HepG2 (cell line): Measurements from ENCODE around the gene OR5M11. TPM values are rescaled to one million over a fixed set of nuclear protein-coding genes. Genes with fewer than 3 reads are reported as not detected.
"Not testable (repeated sequence)": the region's sequence is repeated elsewhere in the genome, so short reads cannot be mapped to it uniquely, and the experiment has no call there.

Experiments
- ATAC-seq: fragments of 200-7000 bp; cut with Tn5 transposase; 3 replicates; pipeline ENCODE4 v1.9.1; 2020; ENCODE audit warnings: mild to moderate bottlenecking, moderate library complexity
- BruUV-seq: library from RNA; stranded (reverse); fragments of 400-500 nt; replicated peaks from 2 replicates; lab custom pipeline; 2021; lab: Mats Ljungman, UMichigan
- CTCF ChIA-PET: fragments of 300-600 bp; formaldehyde crosslinking; extraction: SDS; loops from one replicate; lab custom pipeline; 2021; ENCODE audit warnings: low total read pairs, inconsistent platforms, low intra/inter-chr PET ratio; lab: Yijun Ruan, JAX
- POLR2A ChIA-PET: fragments of 350-600 bp; sonication (Branson Sonifier 250); formaldehyde crosslinking; loops from one replicate; lab custom pipeline; 2020; ENCODE audit warnings: antibody characterized with exemption, inconsistent platforms; lab: Yijun Ruan, JAX
- DNase-seq: peaks from one replicate; pipeline ENCODE4 v3.0.0-alpha.2; 2015; ENCODE audit warnings: low spot score
- FAIRE-seq: peaks from 3 replicates; lab custom pipeline; 2011; peaks lifted over from hg19 to GRCh38; lab: Jason Lieb, UNC
- H2AFZ ChIP-seq: one replicate; pipeline ENCODE4 v1.6.1; 2011; ENCODE audit warnings: low read length, inconsistent platforms
- H3K27ac ChIP-seq: fragments of 300-600 bp; 3 replicates; pipeline ENCODE4 v1.8.0; 2011; ENCODE audit warnings: mixed run types, mild to moderate bottlenecking, mixed read lengths, low read length, inconsistent platforms; ENCODE audit not compliant: insufficient read depth; ENCODE audit errors: extremely low read length
- H3K27me3 ChIP-seq, 2 experiments: fragments of 200-600 bp in 1 of 2; 2 replicates in 1 of 2; 3 replicates in 1 of 2; pipeline versions ENCODE4 v1.6.0 to v1.8.0; 2011; ENCODE audit warnings: low read length in 2 of 2, mild to moderate bottlenecking in 2 of 2, moderate library complexity in 2 of 2, inconsistent platforms in 1 of 2; ENCODE audit not compliant: insufficient read depth in 2 of 2, control insufficient read depth in 1 of 2
- H3K36me3 ChIP-seq, 2 experiments: fragments of 200-600 bp in 1 of 2; replicated peaks in 1 of 2; 2 replicates in 1 of 2; 3 replicates in 1 of 2; pipeline versions ENCODE4 v1.5.1 to v1.8.0; 2011; ENCODE audit warnings: low read length in 2 of 2, inconsistent platforms in 1 of 2; ENCODE audit not compliant: insufficient read depth in 2 of 2, control insufficient read depth in 1 of 2
- H3K4me1 ChIP-seq: 2 replicates; pipeline ENCODE4 v1.5.1; 2012; ENCODE audit warnings: low read length, inconsistent platforms; ENCODE audit not compliant: insufficient read depth
- H3K4me2 ChIP-seq: 2 replicates; pipeline ENCODE4 v1.6.0; 2011; ENCODE audit warnings: low read depth, low read length, inconsistent platforms
- H3K4me3 ChIP-seq, 3 experiments: fragments of 200-600 bp in 1 of 3; sonication (generic), shearing (Covaris generic) in 1 of 3; replicated peaks in 1 of 3; 2 replicates each; pipeline ENCODE4 v1.5.1; 2011 to 2016; ENCODE audit warnings: low read length in 3 of 3, inconsistent platforms in 2 of 3, low read depth in 2 of 3, mild to moderate bottlenecking in 2 of 3, control low read depth in 1 of 3, mixed read lengths in 1 of 3; ENCODE audit not compliant: insufficient read depth in 1 of 3
- H3K79me2 ChIP-seq: one replicate; pipeline ENCODE4 v1.6.1; 2011; ENCODE audit warnings: low read length, inconsistent platforms; ENCODE audit not compliant: insufficient read depth
- H3K9ac ChIP-seq: 2 replicates; pipeline ENCODE4 v1.6.0; 2011; ENCODE audit warnings: mild to moderate bottlenecking, low read depth, low read length, inconsistent platforms; ENCODE audit not compliant: insufficient read depth
- H3K9me3 ChIP-seq: 2 replicates; pipeline ENCODE4 v1.5.1; 2012; ENCODE audit warnings: mild to moderate bottlenecking, low read length
- H4K20me1 ChIP-seq: 2 replicates; pipeline ENCODE4 v1.6.0; 2011; ENCODE audit warnings: inconsistent platforms, mild to moderate bottlenecking, low read length, moderate library complexity; ENCODE audit not compliant: insufficient read depth
- CBX2 ChIP-seq, 2 experiments: fragments of 200-600 bp in 1 of 2; sonication (generic); formaldehyde crosslinking in 1 of 2; IDR thresholded peaks; 2 replicates each; pipeline versions ENCODE4 v1.7.0 to v1.8.1; 2018 to 2022; ENCODE audit warnings: low read depth in 2 of 2, low read length in 1 of 2, mild to moderate bottlenecking in 1 of 2, missing genetic modification reagents in 1 of 2
- HDAC2 ChIP-seq: sonication (generic); formaldehyde crosslinking; IDR thresholded peaks from 2 replicates; pipeline ENCODE4 v1.4.0; 2020; ENCODE audit warnings: missing genetic modification reagents
- HMGA1 ChIP-seq: sonication (generic); formaldehyde crosslinking; conservative IDR thresholded peaks from 2 replicates; pipeline ENCODE4 v1.4.0; 2020; ENCODE audit warnings: missing genetic modification reagents
- MTA3 ChIP-seq: sonication (generic); formaldehyde crosslinking; IDR thresholded peaks from 2 replicates; pipeline ENCODE4 v1.4.0; 2020; ENCODE audit warnings: missing genetic modification reagents
- NONO ChIP-seq, 2 experiments: fragments of 450-650 bp in 1 of 2; sonication (generic) in 1 of 2; formaldehyde crosslinking in 1 of 2; IDR thresholded peaks in 1 of 2; conservative IDR thresholded peaks in 1 of 2; 2 replicates each; pipeline versions ENCODE4 v1.6.1 to v1.8.0; 2017 to 2022; ENCODE audit warnings: mild to moderate bottlenecking in 1 of 2, missing genetic modification reagents in 1 of 2, moderate library complexity in 1 of 2
- U2AF1 ChIP-seq: fragments of 200-400 bp; formaldehyde crosslinking; optimal IDR thresholded peaks from 2 replicates; pipeline ENCODE3; 2017; ENCODE audit warnings: mild to moderate bottlenecking, low read depth, low read length
- ZNF761 ChIP-seq: sonication (generic); formaldehyde crosslinking; conservative IDR thresholded peaks from 2 replicates; pipeline ENCODE4 v1.4.0; 2020; ENCODE audit warnings: mild to moderate bottlenecking, missing genetic modification reagents
- ZSCAN31 ChIP-seq: sonication (generic); formaldehyde crosslinking; IDR thresholded peaks from 2 replicates; pipeline ENCODE4 v1.5.0; 2020; ENCODE audit warnings: low read depth, mild to moderate bottlenecking, missing genetic modification reagents
- WGBS: methylation state at CpG from one replicate; pipeline ENCODE4 v1.1.6; 2017; ENCODE audit warnings: low lambda C conversion rate; 5-methylcytosine and 5-hydroxymethylcytosine counted together
- in situ Hi-C: cut with HindIII; loops from 2 replicates; pipeline ENCODE4 v1.10.0; 2017; ENCODE audit warnings: low pct_unique_long_range_greater_than_20kb; ENCODE audit not compliant: extremely low pct_ligation_motif_present
- intact Hi-C: fragments of 100-400 bp; cut with micrococcal nuclease; formaldehyde crosslinking; loops from one replicate; pipeline ENCODE4 v1.10.0; 2022; ENCODE audit not compliant: unreplicated experiment
- polyA plus RNA-seq, 8 experiments: library from polyadenylated mRNA; depleted of rRNA in 3 of 8; stranded (reverse) in 7 of 8; unstranded in 1 of 8; fragments of >200 nt; fragmentation: Illumina TruSeq in 4 of 8; extraction: Trizol in 4 of 8; gene quantifications; 2 replicates each; pipeline versions ENCODE4 v1.2.1 to v1.2.3, GENCODE V29; 2011 to 2016; ENCODE audit warnings: low read depth in 4 of 8, missing spikeins in 1 of 8, mixed read lengths in 1 of 8; ENCODE audit not compliant: insufficient read depth in 1 of 8
- total RNA-seq, 5 experiments: library from RNA; depleted of rRNA; stranded (reverse); fragments of >200 nt; fragmentation: Illumina TruSeq; extraction: Trizol; gene quantifications; 2 replicates each; pipeline ENCODE4 v1.2.3, GENCODE V29; 2016; ENCODE audit warnings: low read depth in 1 of 5
- TF ChIP-seq, protein P1 (sequence below): sonication (generic); formaldehyde crosslinking; IDR thresholded peaks from 2 replicates; pipeline ENCODE4 v1.4.0; 2020; ENCODE audit warnings: missing genetic modification reagents, borderline replicate concordance
- TF ChIP-seq, protein P2 (sequence below): sonication (generic); formaldehyde crosslinking; IDR thresholded peaks from 2 replicates; pipeline ENCODE4 v1.4.0; 2020; ENCODE audit warnings: low read depth, missing genetic modification reagents

The OR5M11 gene
- total and polyA plus RNA-seq, 2 of the 13 experiments (the other 11 are each of a cell fraction or from before 2014, with no cell fraction given): not detected

DNA sequence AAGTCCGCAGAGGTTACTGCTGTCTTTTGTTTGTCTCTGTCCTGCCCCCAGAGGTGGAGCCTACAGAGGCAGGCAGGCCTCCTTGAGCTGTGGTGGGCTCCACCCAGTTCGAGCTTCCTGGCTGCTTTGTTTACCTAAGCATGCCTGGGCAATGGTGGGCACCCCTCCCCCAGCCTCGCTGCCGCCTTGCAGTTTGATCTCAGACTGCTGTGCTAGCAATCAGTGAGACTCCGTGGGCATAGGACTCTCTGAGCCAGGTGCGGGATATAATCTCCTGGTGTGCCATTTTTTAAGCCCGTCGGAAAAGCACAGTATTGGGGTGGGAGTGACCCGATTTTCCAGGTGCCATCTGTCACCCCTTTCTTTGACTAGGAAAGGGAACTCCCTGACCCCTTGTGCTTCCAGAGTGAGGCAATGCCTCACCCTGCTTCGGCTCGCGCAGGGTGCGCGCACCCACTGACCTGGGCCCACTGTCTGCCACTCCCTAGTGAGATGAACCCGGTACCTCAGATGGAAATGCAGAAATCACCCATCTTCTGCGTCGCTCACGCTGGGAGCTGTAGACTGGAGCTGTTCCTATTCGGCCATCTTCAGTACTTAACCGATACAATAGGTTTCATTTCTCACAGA lies 49.1 kb upstream of the OR5M11 start:
- H3K4me2 ChIP-seq, H3K79me2 ChIP-seq, CTCF ChIA-PET, in situ Hi-C loops, BruUV-seq, H3K36me3 ChIP-seq, H3K9ac ChIP-seq, ATAC-seq, H3K4me3 ChIP-seq, H3K27me3 ChIP-seq, POLR2A ChIA-PET, intact Hi-C loops, H3K4me1 ChIP-seq, H4K20me1 ChIP-seq, H3K27ac ChIP-seq, DNase-seq, H2AFZ ChIP-seq, FAIRE-seq: not testable (repeated sequence)
- H3K9me3 ChIP-seq: peaks cover 17% of the 10 kb centered on the region
- 6% methylated on average over 7 of the region's 20 CpGs for WGBS

DNA sequence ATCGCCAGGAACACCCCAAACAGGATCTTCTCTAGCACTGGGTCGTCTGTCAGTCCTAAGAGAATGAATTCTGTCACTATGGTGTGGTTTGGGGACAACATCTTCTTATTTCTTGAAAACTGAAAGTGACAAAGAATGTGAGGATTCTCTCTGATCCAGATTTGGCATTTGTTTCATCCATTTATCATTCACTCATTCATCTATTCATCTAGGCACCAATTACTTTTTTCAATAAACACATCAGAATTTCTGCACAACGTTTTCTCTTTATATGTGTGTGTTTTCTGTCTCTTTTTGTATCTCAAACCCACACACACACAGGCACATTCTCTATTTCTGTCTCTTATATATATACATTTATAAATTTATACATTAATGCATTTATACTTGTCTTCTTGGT lies 34.6 kb upstream of the OR5M11 start, which contains the start of gene OR5M10:
Gene OR5M10 (minus strand): TSS at position 101 of the 400 bp plus-strand sequence. CDS start 0 bp downstream, at position 101.
- Histone ChIP-seq H3K27ac (no peak within 1 kb of the TSS), H3K36me3 (no peaks in the 10 kb centered on the region), H3K27me3 (no peaks in the 10 kb centered on the region), H3K9me3 (no peaks in the 10 kb centered on the region), H3K4me2 (no peak within 1 kb of the TSS), H3K9ac (no peak within 1 kb of the TSS), H3K4me1 (no peaks in the 10 kb centered on the region), H2AFZ (no peak within 1 kb of the TSS), H4K20me1 (no peaks in the 10 kb centered on the region), H3K4me3 (no peak within 1 kb of the TSS), H3K79me2 (no peaks in the 10 kb centered on the region)
- CTCF ChIA-PET: no interaction called here
- in situ Hi-C loops (no loop called here), intact Hi-C loops (no loop called here)
- no peak for DNase-seq
- FAIRE-seq: no peak
- no TSS peak for BruUV-seq
- ATAC-seq: no peak
- WGBS: 0% methylated on average over 3 of the region's 3 CpGs
- POLR2A ChIA-PET: no interaction called here
- no peak for TF ChIP-seq HMGA1 (CRISPR knock-in tag)
- no peak for TF ChIP-seq CBX2 (IDR thresholded peaks at IDR 0.05; ENCODE audit: low read depth, low read length)
- no peak for TF ChIP-seq CBX2 (CRISPR knock-in tag; IDR thresholded peaks at IDR 0.05; ENCODE audit: low read depth)
- no peak for TF ChIP-seq NONO (IDR thresholded peaks at IDR 0.05)
- no peak for TF ChIP-seq NONO (CRISPR knock-in tag; conservative IDR thresholded peaks at IDR 0.05)
- TF ChIP-seq ZSCAN31: no peak
- no peak for TF ChIP-seq MTA3
- TF ChIP-seq, protein P1, sequence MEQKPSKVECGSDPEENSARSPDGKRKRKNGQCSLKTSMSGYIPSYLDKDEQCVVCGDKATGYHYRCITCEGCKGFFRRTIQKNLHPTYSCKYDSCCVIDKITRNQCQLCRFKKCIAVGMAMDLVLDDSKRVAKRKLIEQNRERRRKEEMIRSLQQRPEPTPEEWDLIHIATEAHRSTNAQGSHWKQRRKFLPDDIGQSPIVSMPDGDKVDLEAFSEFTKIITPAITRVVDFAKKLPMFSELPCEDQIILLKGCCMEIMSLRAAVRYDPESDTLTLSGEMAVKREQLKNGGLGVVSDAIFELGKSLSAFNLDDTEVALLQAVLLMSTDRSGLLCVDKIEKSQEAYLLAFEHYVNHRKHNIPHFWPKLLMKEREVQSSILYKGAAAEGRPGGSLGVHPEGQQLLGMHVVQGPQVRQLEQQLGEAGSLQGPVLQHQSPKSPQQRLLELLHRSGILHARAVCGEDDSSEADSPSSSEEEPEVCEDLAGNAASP (CRISPR knock-in tag): no peak
- TF ChIP-seq U2AF1: no peak
- TF ChIP-seq HDAC2 (CRISPR knock-in tag): no peak
- TF ChIP-seq ZNF761 (CRISPR knock-in tag): no peak
- TF ChIP-seq, protein P2, sequence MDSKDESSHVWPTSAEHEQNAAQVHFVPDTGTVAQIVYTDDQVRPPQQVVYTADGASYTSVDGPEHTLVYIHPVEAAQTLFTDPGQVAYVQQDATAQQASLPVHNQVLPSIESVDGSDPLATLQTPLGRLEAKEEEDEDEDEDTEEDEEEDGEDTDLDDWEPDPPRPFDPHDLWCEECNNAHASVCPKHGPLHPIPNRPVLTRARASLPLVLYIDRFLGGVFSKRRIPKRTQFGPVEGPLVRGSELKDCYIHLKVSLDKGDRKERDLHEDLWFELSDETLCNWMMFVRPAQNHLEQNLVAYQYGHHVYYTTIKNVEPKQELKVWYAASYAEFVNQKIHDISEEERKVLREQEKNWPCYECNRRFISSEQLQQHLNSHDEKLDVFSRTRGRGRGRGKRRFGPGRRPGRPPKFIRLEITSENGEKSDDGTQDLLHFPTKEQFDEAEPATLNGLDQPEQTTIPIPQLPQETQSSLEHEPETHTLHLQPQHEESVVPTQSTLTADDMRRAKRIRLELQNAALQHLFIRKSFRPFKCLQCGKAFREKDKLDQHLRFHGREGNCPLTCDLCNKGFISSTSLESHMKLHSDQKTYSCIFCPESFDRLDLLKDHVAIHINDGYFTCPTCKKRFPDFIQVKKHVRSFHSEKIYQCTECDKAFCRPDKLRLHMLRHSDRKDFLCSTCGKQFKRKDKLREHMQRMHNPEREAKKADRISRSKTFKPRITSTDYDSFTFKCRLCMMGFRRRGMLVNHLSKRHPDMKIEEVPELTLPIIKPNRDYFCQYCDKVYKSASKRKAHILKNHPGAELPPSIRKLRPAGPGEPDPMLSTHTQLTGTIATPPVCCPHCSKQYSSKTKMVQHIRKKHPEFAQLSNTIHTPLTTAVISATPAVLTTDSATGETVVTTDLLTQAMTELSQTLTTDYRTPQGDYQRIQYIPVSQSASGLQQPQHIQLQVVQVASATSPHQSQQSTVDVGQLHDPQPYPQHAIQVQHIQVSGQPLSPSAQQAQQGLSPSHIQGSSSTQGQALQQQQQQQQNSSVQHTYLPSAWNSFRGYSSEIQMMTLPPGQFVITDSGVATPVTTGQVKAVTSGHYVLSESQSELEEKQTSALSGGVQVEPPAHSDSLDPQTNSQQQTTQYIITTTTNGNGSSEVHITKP (CRISPR knock-in tag): no peak
